HFFc6 (cell line): ENCODE data around the gene APC2. TPM values are rescaled to one million over a fixed set of nuclear protein-coding genes. Genes with fewer than 3 reads are reported as not detected.
"Not testable (repeated sequence)": the region's sequence is repeated elsewhere in the genome, so short reads cannot be mapped to it uniquely, and the experiment has no call there.

Experiments
- DNase-seq: peaks from one replicate; pipeline ENCODE4 v3.0.0-alpha.2; 2018
- H3K27ac Mint-ChIP-seq: 2 replicates; pipeline ENCODE4 v1.8.0; 2020; ENCODE audit warnings: mild to moderate bottlenecking, mixed read lengths
- H3K27me3 Mint-ChIP-seq: 2 replicates; pipeline ENCODE4 v1.8.0; 2021; ENCODE audit warnings: mild to moderate bottlenecking, moderate library complexity, mixed read lengths; ENCODE audit not compliant: insufficient read depth
- H3K36me3 Mint-ChIP-seq: 2 replicates; pipeline ENCODE4 v1.8.0; 2021; ENCODE audit warnings: low read depth, mixed read lengths
- H3K4me1 Mint-ChIP-seq: 2 replicates; pipeline ENCODE4 v1.8.0; 2020; ENCODE audit warnings: low read depth, mixed read lengths
- H3K4me3 Mint-ChIP-seq: 2 replicates; pipeline ENCODE4 v1.8.0; 2020; ENCODE audit warnings: mild to moderate bottlenecking, moderate library complexity, mixed read lengths
- H3K9me3 Mint-ChIP-seq: 2 replicates; pipeline ENCODE4 v1.8.0; 2020; ENCODE audit warnings: mild to moderate bottlenecking, mixed read lengths
- total RNA-seq, 6 experiments: library from RNA; stranded (reverse); fragmentation: NEBNext Ultra II Directional; extraction: Animal tissue kit (Norgen Biotek cat#: 25700); gene quantifications; 2 replicates in 1 of 6; 3 replicates in 5 of 6; pipeline ENCODE4 v1.2.3, GENCODE V29; 2021
- TF ChIP-seq, protein P1 (sequence below): fragments of 200-600 bp; sonication (generic); IDR thresholded peaks from 2 replicates; pipeline ENCODE4 v1.5.0; 2021; ENCODE audit warnings: antibody characterized with exemption, mild to moderate bottlenecking

APC2 gene
- total RNA-seq, 6 experiments from 2014 or later, result 0.18 to 0.47 (median 0.32) TPM

DNA sequence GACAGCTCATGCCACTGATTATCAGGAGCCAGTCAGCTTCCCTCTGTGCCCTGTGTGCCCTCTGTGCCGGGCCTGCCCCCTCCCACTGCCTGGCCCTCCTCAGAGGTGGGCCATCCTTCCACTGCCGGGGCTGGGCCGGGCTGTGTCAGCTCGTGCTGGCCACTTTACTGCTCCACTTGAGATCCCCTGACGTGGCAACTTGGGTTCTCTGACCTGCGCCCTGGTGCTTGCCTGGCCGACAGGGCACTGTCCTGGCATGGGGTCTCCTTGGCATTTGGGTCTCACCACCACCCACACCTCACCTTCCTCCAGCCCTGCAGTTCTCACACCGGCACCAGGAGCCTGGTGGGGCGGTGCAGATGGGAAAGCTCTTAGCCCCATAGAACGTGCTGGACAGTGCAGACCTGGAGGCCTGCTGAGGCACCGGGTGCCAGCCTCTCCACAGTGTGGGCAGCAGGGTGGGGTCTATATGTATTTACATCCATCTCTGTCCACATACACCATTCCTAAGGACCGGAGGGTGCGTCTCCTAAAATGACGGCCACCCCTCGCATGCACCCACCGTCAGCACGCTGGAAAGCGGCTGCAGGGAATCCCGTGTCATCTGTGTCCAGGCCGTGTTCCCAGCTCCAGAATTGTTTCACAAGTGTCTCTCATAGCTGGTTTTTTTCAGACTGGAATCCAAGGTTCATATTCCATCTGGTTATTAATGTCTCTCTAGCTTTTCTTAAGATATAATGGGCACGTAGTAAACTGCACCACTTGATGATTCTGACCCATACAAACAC is 30.8 kb upstream of the APC2 start:
- Mint-ChIP-seq H3K9me3 (no peaks in the 10 kb centered on the region), H3K27ac (no peak overlapping the region), H3K4me3 (no peak overlapping the region), H3K36me3 (peaks cover 22% of the 10 kb centered on the region), H3K4me1 (peaks cover 26% of the 10 kb centered on the region), H3K27me3 (no peaks in the 10 kb centered on the region)
- TF ChIP-seq, protein P1, sequence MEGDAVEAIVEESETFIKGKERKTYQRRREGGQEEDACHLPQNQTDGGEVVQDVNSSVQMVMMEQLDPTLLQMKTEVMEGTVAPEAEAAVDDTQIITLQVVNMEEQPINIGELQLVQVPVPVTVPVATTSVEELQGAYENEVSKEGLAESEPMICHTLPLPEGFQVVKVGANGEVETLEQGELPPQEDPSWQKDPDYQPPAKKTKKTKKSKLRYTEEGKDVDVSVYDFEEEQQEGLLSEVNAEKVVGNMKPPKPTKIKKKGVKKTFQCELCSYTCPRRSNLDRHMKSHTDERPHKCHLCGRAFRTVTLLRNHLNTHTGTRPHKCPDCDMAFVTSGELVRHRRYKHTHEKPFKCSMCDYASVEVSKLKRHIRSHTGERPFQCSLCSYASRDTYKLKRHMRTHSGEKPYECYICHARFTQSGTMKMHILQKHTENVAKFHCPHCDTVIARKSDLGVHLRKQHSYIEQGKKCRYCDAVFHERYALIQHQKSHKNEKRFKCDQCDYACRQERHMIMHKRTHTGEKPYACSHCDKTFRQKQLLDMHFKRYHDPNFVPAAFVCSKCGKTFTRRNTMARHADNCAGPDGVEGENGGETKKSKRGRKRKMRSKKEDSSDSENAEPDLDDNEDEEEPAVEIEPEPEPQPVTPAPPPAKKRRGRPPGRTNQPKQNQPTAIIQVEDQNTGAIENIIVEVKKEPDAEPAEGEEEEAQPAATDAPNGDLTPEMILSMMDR, result no peak
- DNase-seq, result no peak

- not testable (repeated sequence) for H3K9me3 Mint-ChIP-seq
Observed at GRCh38 chr19:1420085-1420484, 29.8 kb upstream of the APC2 start.

DNA sequence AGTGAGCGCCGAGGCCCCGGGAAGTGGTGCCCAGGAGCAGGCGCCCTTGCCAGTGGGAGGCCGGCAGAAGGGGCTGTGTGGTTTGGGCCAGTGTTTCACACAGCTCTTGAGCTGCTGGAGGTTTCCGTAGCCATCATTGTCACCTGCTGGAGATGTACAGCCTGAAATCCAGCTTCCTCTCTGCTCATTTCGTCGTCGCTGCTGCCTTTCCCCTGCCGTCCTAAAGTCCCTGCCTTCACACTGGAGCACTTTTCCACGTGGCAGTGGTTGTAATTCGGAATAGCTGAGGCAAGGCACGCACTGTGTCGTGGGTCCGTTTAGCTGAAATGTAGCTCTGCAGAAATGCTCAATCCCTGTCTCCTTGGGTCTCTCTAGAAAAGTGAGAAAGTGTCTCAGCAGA is 29.3 kb upstream of the APC2 start:
- no peak overlapping the region for H3K4me3 Mint-ChIP-seq
- TF ChIP-seq, protein P1, result no peak
- no peaks in the 10 kb centered on the region for H3K9me3 Mint-ChIP-seq
- no peaks in the 10 kb centered on the region; the same call in 1 of the 2 replicates for H3K27me3 Mint-ChIP-seq
- DNase-seq, result no peak
- H3K36me3 Mint-ChIP-seq, result peaks cover 22% of the 10 kb centered on the region
- H3K27ac Mint-ChIP-seq, result no peak overlapping the region
- H3K4me1 Mint-ChIP-seq, result peaks cover 17% of the 10 kb centered on the region

More at GRCh38 chr19:1420085-1420484, 29.8 kb upstream of the APC2 start:
- H3K36me3 Mint-ChIP-seq, result peaks cover 22% of the 10 kb centered on the region
- H3K27ac Mint-ChIP-seq, H3K27me3 Mint-ChIP-seq, H3K4me3 Mint-ChIP-seq, DNase-seq: not testable (repeated sequence)
- peaks cover 22% of the 10 kb centered on the region for H3K4me1 Mint-ChIP-seq

GRCh38 chr19:1421218-1421957 is 28.5 kb upstream of the APC2 start:
- Mint-ChIP-seq H3K4me3 (no peak overlapping the region), H3K9me3 (no peaks in the 10 kb centered on the region), H3K27ac (no peak overlapping the region), H3K36me3 (peaks cover 22% of the 10 kb centered on the region), H3K27me3 (no peaks in the 10 kb centered on the region; the same call in 1 of the 2 replicates), H3K4me1 (peaks cover 9% of the 10 kb centered on the region)
- no peak for DNase-seq
- TF ChIP-seq, protein P1, result no peak

DNA sequence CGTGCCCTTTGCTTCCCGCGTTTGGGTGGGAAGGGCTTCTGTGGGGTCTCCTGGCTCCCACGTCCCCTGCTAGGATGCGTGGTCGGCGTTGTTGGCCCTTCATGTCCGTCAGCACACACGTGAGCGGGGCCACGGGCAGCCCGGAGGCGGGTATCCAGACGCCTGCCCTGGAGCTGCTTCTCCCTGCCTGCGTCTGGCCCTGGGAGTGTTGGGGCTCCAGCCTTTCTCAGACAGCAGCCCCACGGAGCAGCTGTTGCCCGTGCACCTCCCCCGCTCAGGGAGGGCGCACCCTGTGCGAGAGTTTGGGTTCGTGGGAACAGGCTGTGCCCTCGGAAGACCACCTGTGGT is 28.0 kb upstream of the APC2 start:
- H3K27me3 Mint-ChIP-seq, result no peaks in the 10 kb centered on the region; the same call in 1 of the 2 replicates
- peaks cover 22% of the 10 kb centered on the region for H3K36me3 Mint-ChIP-seq
- H3K9me3 Mint-ChIP-seq, result no peaks in the 10 kb centered on the region
- peaks cover 7% of the 10 kb centered on the region for H3K4me1 Mint-ChIP-seq
- no peak for DNase-seq
- H3K4me3 Mint-ChIP-seq, result no peak overlapping the region
- TF ChIP-seq, protein P1, result no peak
- no peak overlapping the region for H3K27ac Mint-ChIP-seq

DNA sequence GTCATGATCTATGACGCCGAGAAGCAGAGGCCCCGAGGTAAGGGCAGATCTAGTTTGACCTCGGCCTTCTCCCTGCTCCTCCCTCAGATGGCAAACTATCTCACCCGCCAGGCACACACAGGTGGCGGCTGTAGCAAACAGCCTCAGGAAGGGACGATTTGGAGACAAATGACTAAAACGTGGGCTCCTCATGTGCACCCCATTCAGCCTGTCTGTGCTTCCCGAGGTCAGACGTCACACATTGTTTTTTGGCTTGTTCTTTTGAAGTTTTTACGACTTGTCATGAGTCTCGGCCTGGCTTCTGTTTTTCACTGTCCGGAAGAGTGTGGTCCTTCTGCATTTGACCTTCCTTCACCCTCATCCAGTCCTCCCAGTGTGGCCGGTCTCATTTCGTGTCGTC is 27.6 kb upstream of the APC2 start:
- TF ChIP-seq, protein P1, result no peak
- no peak overlapping the region for H3K27ac Mint-ChIP-seq
- no peak overlapping the region for H3K4me3 Mint-ChIP-seq
- no peaks in the 10 kb centered on the region; the same call in 1 of the 2 replicates for H3K27me3 Mint-ChIP-seq
- H3K4me1 Mint-ChIP-seq, result peaks cover 4% of the 10 kb centered on the region
- peaks cover 22% of the 10 kb centered on the region for H3K36me3 Mint-ChIP-seq
- no peaks in the 10 kb centered on the region for H3K9me3 Mint-ChIP-seq
- no peak for DNase-seq
